ENCODE data around the gene ECEL1. TPM values are rescaled to one million over a fixed set of nuclear protein-coding genes. Genes with fewer than 3 reads are reported as not detected.
A peak's percentile ranks its signal among the peaks of the same experiment; 100 is the strongest.

Gene ECEL1
- total and polyA plus RNA-seq, 5 donors, result 0.05 to 0.25 TPM; not detected in 3

DNA sequence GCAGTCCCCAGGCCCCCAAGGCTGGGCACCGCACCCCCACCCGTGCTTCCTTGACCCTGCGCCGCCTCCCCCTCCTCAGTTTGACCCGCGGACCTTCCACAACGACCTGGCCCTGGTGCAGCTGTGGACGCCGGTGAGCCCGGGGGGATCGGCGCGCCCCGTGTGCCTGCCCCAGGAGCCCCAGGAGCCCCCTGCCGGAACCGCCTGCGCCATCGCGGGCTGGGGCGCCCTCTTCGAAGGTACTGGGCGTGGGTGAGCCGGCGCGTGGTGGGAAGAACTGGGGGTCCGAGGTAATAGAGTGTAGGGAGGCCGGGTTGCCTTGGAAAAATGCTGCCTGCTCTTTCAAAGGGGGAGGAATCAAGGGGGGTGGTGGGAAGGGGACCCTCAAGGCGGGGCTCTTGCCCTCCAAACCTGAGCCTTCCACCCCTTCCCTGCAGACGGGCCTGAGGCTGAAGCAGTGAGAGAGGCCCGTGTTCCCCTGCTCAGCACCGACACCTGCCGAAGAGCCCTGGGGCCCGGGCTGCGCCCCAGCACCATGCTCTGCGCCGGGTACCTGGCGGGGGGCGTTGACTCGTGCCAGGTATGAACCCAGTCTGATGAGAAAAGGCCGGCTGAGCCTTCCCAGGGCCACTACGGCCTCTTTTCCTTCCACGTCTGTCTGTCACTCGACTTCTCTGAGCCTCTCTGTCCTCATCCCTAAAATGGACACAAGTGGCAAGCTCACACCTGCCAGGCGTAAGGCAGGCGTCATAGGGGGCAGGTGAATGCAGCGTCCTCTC, 35.2 kb upstream of the ECEL1 start:
- 15% methylated on average over 46 of the region's 46 CpGs for WGBS
- DNase-seq, result peak in 2 of 3 donors; percentile 16 to 57
- peaks cover 2% of the 10 kb centered on the region for H3K4me1 ChIP-seq (ENCODE audit: control insufficient read depth, insufficient read depth, low read length)
- H3K27me3 ChIP-seq (ENCODE audit: control insufficient read depth, insufficient read depth), result no peaks in the 10 kb centered on the region
- no peak overlapping the region for H3K4me3 ChIP-seq (ENCODE audit: low read length)
- no peak overlapping the region for H3K27ac ChIP-seq (ENCODE audit: low read length)
- intact Hi-C loops (cut with DNase I), result loop anchor here in 3 of 4 donors (2.0 to 10.0 kb wide), 6 partner anchors 76 to 621 kb away; partner anchors contain the start of gene NPPC (in 1 of the 3)
- H3K9me3 ChIP-seq (ENCODE audit: control insufficient read depth, low read length), result no peaks in the 10 kb centered on the region
- ATAC-seq, result no peak

GRCh38 chr2:232521959-232522622, 34.5 kb upstream of the ECEL1 start:
- peaks cover 2% of the 10 kb centered on the region for H3K4me1 ChIP-seq (ENCODE audit: control insufficient read depth, insufficient read depth, low read length)
- peak; percentile 38 to 46 for ATAC-seq
- no peaks in the 10 kb centered on the region for H3K9me3 ChIP-seq (ENCODE audit: control insufficient read depth, low read length)
- DNase-seq, result peak; percentile 52 to 88 (median 83)
- intact Hi-C loops (cut with DNase I), result loop anchor here in 3 of 4 donors (2.0 to 10.0 kb wide), 6 partner anchors 75 to 620 kb away; partner anchors contain the start of gene NPPC (in 1 of the 3)
- H3K27ac ChIP-seq (ENCODE audit: low read length), result no peak overlapping the region
- H3K27me3 ChIP-seq (ENCODE audit: control insufficient read depth, insufficient read depth), result no peaks in the 10 kb centered on the region
- H3K4me3 ChIP-seq (ENCODE audit: low read length), result no peak overlapping the region
- 5% methylated on average over 66 of the region's 66 CpGs for WGBS

DNA sequence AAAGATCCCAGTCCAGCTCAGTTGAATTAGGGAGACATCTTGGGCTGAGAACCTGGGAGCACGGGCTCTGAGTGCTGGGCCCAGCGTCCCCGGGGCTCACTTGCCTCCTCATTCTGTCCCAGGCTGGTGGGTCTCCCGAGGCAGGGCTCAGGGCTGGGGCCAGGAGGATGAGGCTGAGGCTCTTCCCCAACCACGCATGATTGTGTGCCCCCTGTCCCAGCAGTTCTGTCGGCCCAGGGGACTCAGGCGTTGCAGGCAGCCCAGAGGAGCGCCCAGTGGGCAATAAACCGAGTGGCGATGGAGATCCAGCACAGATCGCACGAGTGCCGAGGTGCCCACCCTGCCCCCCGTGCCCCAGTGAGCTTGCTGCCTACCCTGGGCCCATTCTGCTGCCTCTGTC, 33.5 kb upstream of the ECEL1 start:
- H3K4me3 ChIP-seq (ENCODE audit: low read length), result no peak overlapping the region
- H3K27me3 ChIP-seq (ENCODE audit: control insufficient read depth, insufficient read depth), result no peaks in the 10 kb centered on the region
- peaks cover 2% of the 10 kb centered on the region for H3K4me1 ChIP-seq (ENCODE audit: control insufficient read depth, insufficient read depth, low read length)
- H3K27ac ChIP-seq (ENCODE audit: low read length), result no peak overlapping the region
- intact Hi-C loops (cut with DNase I), result loop anchor here in 3 of 4 donors (5.0 to 10.0 kb wide), 5 partner anchors 74 to 619 kb away; partner anchors contain the start of gene NPPC (in 1 of the 3)
- DNase-seq, result no peak
- 88% methylated on average over 14 of the region's 14 CpGs for WGBS
- H3K9me3 ChIP-seq (ENCODE audit: control insufficient read depth, low read length), result no peaks in the 10 kb centered on the region
- no peak for ATAC-seq

- H3K9me3 ChIP-seq (ENCODE audit: control insufficient read depth, low read length), result no peaks in the 10 kb centered on the region
- DNase-seq, result peak in 1 of 3 donors; percentile 53
- ATAC-seq, result no peak
- WGBS, result 73% methylated on average over 15 of the region's 15 CpGs
- H3K27me3 ChIP-seq (ENCODE audit: control insufficient read depth, insufficient read depth), result no peaks in the 10 kb centered on the region
- no peak overlapping the region for H3K27ac ChIP-seq (ENCODE audit: low read length)
- peaks cover 2% of the 10 kb centered on the region for H3K4me1 ChIP-seq (ENCODE audit: control insufficient read depth, insufficient read depth, low read length)
- H3K4me3 ChIP-seq (ENCODE audit: low read length), result no peak overlapping the region
- intact Hi-C loops (cut with DNase I), result loop anchor here in 3 of 4 donors (5.0 to 10.0 kb wide), 5 partner anchors 73 to 618 kb away; partner anchors contain the start of gene NPPC (in 1 of the 3)
Observed at GRCh38 chr2:232520489-232520888, 32.9 kb upstream of the ECEL1 start.

DNA sequence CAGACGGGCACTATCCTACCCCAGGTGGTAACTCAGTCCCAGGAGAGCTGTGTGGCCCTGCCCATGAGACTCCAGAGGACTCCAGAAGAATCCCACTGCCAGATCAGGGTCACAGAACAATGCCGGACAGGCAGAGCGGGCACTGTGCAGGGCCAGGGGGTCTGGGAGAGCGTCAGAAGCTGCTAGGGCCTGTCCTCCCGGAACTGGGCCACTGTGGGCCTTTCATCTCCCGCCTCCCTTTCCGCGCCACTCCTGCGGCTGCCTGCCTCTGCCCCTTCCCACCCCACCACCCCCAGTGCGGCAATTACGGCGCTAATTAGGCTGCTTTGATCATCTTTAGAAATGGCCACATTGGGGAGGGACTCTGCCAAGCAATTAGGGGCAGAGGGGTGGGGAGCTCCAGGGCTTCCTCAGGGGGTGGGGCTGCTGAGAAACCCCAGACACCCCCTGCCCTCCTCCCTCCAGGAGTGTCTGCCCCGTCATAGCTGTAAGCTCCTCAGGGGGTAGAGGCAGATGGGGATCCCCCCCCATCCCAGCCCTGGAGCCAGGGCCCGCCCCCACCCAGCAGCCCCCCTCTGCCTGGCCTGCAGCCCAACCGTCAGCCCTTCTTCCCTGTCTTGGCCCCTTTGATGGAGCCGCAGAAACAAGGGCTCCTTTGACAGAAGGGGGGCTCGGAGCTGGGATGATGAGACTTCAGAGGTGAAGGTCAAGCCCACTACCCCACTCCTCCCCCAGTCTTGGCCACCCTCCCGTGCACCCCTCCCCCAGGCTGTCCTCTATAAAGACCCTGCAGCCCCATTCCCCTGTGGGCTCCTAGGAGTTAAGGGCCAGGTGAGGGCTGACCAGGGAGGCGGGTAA, 32.2 kb upstream of the ECEL1 start, which contains the start of gene PRSS56:
TSS of gene PRSS56 (plus strand) at position 808 of the 858 bp plus-strand sequence. CDS start 211 bp downstream, outside the sequence.
- 53% methylated on average over 19 of the region's 19 CpGs for WGBS
- intact Hi-C loops (cut with DNase I), result loop anchor here in 3 of 4 donors (5.0 to 10.0 kb wide), 5 partner anchors 73 to 618 kb away; partner anchors contain the start of gene NPPC (in 1 of the 3)
- DNase-seq (peak in 1 of 3 donors; percentile 6), ATAC-seq (no peak)
- Histone ChIP-seq H3K27me3 (ENCODE audit: control insufficient read depth, insufficient read depth) (no peaks in the 10 kb centered on the region), H3K4me1 (ENCODE audit: control insufficient read depth, insufficient read depth, low read length) (peaks cover 2% of the 10 kb centered on the region), H3K9me3 (ENCODE audit: control insufficient read depth, low read length) (no peaks in the 10 kb centered on the region), H3K4me3 (ENCODE audit: low read length) (no peak within 1 kb of the TSS), H3K27ac (ENCODE audit: low read length) (no peak within 1 kb of the TSS)

GRCh38 chr2:232518844-232519243, 31.2 kb upstream of the ECEL1 start:
- Histone ChIP-seq H3K9me3 (ENCODE audit: control insufficient read depth, low read length) (no peaks in the 10 kb centered on the region), H3K4me1 (ENCODE audit: control insufficient read depth, insufficient read depth, low read length) (peaks cover 2% of the 10 kb centered on the region), H3K27me3 (ENCODE audit: control insufficient read depth, insufficient read depth) (no peaks in the 10 kb centered on the region), H3K4me3 (ENCODE audit: low read length) (no peak overlapping the region), H3K27ac (ENCODE audit: low read length) (no peak overlapping the region)
- ATAC-seq (no peak), DNase-seq (peak in 1 of 3 donors; percentile 9)
- intact Hi-C loops (cut with DNase I), result no loop called here
- 64% methylated on average over 6 of the region's 6 CpGs for WGBS

GRCh38 chr2:232516551-232516950, 28.9 kb upstream of the ECEL1 start:
- H3K27me3 ChIP-seq (ENCODE audit: control insufficient read depth, insufficient read depth), result no peaks in the 10 kb centered on the region
- intact Hi-C loops (cut with DNase I), result no loop called here
- H3K9me3 ChIP-seq (ENCODE audit: control insufficient read depth, low read length), result no peaks in the 10 kb centered on the region
- no peaks in the 10 kb centered on the region for H3K4me1 ChIP-seq (ENCODE audit: control insufficient read depth, insufficient read depth, low read length)
- DNase-seq (peak in 1 of 3 donors; percentile 9), ATAC-seq (no peak)
- no peak overlapping the region for H3K27ac ChIP-seq (ENCODE audit: low read length)
- WGBS, result 93% methylated on average over 3 of the region's 3 CpGs
- H3K4me3 ChIP-seq (ENCODE audit: low read length), result no peak overlapping the region

GRCh38 chr2:232515639-232516038, 28.0 kb upstream of the ECEL1 start:
- WGBS, result 85% methylated on average over 7 of the region's 7 CpGs
- no peak for ATAC-seq
- Histone ChIP-seq H3K4me3 (ENCODE audit: low read length) (no peak overlapping the region), H3K27ac (ENCODE audit: low read length) (no peak overlapping the region), H3K9me3 (ENCODE audit: control insufficient read depth, low read length) (no peaks in the 10 kb centered on the region), H3K4me1 (ENCODE audit: control insufficient read depth, insufficient read depth, low read length) (no peaks in the 10 kb centered on the region), H3K27me3 (ENCODE audit: control insufficient read depth, insufficient read depth) (no peaks in the 10 kb centered on the region)
- intact Hi-C loops (cut with DNase I), result no loop called here
- DNase-seq, result no peak

DNA sequence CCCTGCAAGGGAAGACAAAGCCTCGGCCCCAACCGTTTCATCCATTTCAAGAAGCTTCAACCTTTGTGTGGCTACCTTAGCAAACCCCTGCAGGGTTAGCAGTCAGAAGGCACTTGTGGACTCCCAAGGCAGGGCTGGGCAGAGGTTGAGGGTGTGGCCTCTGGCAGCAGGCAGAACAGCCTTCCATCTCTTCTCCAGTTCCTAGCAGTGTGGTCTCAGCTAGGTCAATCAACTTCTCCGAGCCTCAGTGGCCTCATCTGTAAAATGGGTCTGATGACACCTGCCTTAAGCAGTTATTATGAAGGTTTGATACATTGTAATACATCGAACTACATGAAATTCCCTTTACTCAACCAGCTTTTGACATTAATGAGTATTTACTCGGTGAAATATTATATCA, 25.7 kb upstream of the ECEL1 start:
- intact Hi-C loops (cut with DNase I), result no loop called here
- no peaks in the 10 kb centered on the region for H3K4me1 ChIP-seq (ENCODE audit: control insufficient read depth, insufficient read depth, low read length)
- H3K4me3 ChIP-seq (ENCODE audit: low read length), result no peak overlapping the region
- WGBS, result 74% methylated on average over 5 of the region's 5 CpGs
- peak in 1 of 3 donors; percentile 16 for DNase-seq
- no peak for ATAC-seq
- H3K27ac ChIP-seq (ENCODE audit: low read length), result no peak overlapping the region
- no peaks in the 10 kb centered on the region for H3K27me3 ChIP-seq (ENCODE audit: control insufficient read depth, insufficient read depth)
- H3K9me3 ChIP-seq (ENCODE audit: control insufficient read depth, low read length), result no peaks in the 10 kb centered on the region

GRCh38 chr2:232512602-232513001, 25.0 kb upstream of the ECEL1 start:
- peak in 1 of 3 donors; percentile 14 for DNase-seq
- Histone ChIP-seq H3K9me3 (ENCODE audit: control insufficient read depth, low read length) (no peaks in the 10 kb centered on the region), H3K4me3 (ENCODE audit: low read length) (no peak overlapping the region), H3K4me1 (ENCODE audit: control insufficient read depth, insufficient read depth, low read length) (no peaks in the 10 kb centered on the region), H3K27ac (ENCODE audit: low read length) (no peak overlapping the region), H3K27me3 (ENCODE audit: control insufficient read depth, insufficient read depth) (no peaks in the 10 kb centered on the region)
- intact Hi-C loops (cut with DNase I), result no loop called here
- no peak for ATAC-seq
- WGBS, result 83% methylated on average over 10 of the region's 10 CpGs
